NB4 (cell line): Measurements from ENCODE around the gene CTDSPL.
"Not testable (repeated sequence)": the region's sequence is repeated elsewhere in the genome, so short reads cannot be mapped to it uniquely, and the experiment has no call there.

Experiments
- DNase-seq: peaks from one replicate; pipeline ENCODE4 v3.0.0; 2010; ENCODE audit warnings: low read depth
- H3K4me3 ChIP-seq: one replicate; pipeline ENCODE4 v1.5.1; 2011; ENCODE audit warnings: mild to moderate bottlenecking, low read depth, low read length, moderate library complexity
- CTCF ChIP-seq: IDR thresholded peaks from one replicate; pipeline ENCODE4 v1.5.1; 2012; ENCODE audit warnings: low read depth, low read length
- MAX ChIP-seq: IDR thresholded peaks from 2 replicates; pipeline ENCODE4 v1.6.1; 2011; ENCODE audit warnings: low read depth, low read length
- MYC ChIP-seq: IDR thresholded peaks from 2 replicates; pipeline ENCODE4 v1.6.1; 2011; ENCODE audit warnings: low read depth, low read length
- POLR2A ChIP-seq: IDR thresholded peaks from 2 replicates; pipeline ENCODE4 v1.6.1; 2011; ENCODE audit warnings: mild to moderate bottlenecking; ENCODE audit not compliant: insufficient read length; ENCODE audit errors: extremely low read depth

Gene CTDSPL

GRCh38 chr3:37968813-37969595 is 107.3 kb downstream of the CTDSPL start:
- no peak overlapping the region for H3K4me3 ChIP-seq
- TF ChIP-seq POLR2A (no peak), CTCF (no peak), MAX (no peak), MYC (no peak)
- no peak for DNase-seq

DNA sequence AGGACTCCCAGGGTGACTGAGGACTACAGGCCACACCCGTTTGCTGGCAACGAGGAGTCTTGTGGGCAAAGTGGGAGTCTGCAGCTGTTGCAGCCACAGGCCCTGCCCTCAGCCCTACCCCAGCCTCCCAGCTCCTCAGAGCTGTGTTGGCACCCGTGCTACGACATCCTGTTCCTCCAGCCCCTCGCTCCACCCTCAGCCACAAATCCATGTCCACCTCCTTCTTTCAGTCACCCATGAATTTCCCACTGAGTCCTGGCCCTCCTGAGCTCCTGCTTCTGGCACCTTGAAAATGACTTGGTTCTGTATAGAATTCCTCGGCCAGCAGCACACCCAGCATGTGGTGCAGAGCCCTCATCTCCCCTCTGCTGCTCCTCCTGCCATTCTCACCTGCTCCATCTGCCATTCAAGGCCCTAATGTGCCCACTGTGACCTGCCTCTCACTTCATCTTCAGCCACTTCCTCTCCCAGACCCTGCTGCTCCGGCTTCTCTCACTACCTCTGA is 108.0 kb downstream of the CTDSPL start:
- peak; percentile 40 for DNase-seq

DNA sequence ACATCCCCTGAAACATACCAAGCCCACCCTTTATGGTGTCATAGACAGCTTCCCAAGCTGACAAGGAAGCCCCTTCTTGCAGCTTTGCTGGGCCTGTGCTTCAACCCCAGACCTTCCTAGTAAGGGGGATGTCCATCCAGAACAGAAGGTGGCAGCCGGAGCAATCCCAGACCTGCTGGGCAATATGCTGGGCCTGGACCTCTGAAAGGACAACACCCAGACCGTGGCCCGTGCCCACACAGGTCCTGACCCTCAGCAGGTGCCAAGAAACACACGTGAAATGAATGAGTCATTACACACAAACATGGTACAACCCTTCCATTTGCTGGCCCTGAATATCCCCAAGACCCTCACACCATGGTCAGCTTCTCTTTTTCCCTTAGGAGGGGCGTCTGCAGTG is 109.1 kb downstream of the CTDSPL start:
- no peak for TF ChIP-seq MYC
- TF ChIP-seq CTCF = no peak
- no peak for TF ChIP-seq POLR2A
- no peak for TF ChIP-seq MAX
- no peak for DNase-seq
- H3K4me3 ChIP-seq = no peak overlapping the region

More for the DNA sequence above, 108.0 kb downstream of the CTDSPL start:
- TF ChIP-seq POLR2A = no peak
- TF ChIP-seq MAX = no peak
- TF ChIP-seq MYC = no peak
- no peak for TF ChIP-seq CTCF
- no peak overlapping the region for H3K4me3 ChIP-seq

DNA sequence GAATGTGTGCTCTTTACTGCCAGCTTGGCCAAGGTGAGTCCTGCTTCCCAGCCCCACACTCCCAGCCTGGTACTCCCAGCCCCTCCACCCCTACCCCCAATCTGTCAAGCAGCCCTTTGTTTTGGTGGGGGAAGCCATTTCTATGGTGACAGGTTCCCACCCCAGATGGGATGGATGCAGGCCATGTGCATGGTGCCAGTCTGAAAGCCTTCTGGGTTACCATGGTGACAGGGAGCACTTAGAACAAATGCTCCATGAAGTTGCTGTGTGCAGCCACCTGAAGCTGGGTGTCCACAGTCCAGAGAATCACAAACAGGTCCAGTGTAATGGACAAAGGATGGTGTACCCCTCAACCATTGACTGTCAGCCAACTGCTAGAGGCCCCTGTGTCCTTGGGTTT is 109.8 kb downstream of the CTDSPL start:
- TF ChIP-seq MAX (no peak), POLR2A (no peak), CTCF (no peak), MYC (no peak)
- DNase-seq = no peak
- no peak overlapping the region for H3K4me3 ChIP-seq

- DNase-seq, H3K4me3 ChIP-seq: not testable (repeated sequence)
Observed at GRCh38 chr3:37972056-37972455, 110.4 kb downstream of the CTDSPL start.

DNA sequence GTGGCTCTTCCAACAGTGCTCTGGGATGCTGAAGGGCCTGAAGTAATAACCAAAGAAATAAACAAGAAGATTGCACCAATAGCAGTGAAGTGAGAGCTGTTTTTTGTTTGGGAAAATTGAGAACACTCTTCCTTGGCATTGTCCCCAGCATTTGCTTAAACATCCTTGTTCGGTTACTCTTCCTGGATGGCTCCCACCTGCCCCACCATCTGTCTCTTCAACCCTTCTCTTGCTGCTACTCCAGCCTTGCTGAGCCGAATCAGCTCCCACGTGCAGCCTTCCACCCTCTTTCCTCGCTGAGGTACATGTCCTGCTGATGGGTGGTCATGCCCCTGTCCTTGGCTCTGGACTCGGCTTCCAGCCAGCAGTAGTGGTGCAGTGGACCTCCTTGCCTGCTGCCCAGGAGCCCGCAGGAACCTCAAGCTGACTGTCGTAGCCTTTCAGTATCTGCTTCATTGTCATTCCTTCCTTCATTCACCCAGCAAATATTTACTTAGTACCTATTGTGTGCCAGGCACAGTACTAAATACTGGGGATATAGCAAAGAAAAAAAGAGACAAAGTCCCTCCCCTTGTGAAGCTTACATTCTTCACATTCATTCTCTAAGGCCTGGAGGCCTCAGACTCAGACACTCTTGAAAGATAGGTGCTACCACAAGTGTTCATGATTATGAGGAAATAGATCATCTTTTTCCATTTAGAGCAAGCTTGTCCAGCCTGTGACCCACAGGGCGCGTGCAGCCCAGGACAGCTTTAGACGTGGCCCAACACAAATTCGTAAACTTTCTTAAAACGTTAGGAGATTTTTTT is 111.8 kb downstream of the CTDSPL start:
- TF ChIP-seq MYC (no peak), CTCF (no peak), POLR2A (no peak), MAX (no peak)
- H3K4me3 ChIP-seq = no peak overlapping the region
- no peak for DNase-seq
